HEK293 (cell line): ENCODE data around the gene FLYWCH1.

Experiments
- CTCF ChIA-PET: fragments of 350-600 bp; formaldehyde crosslinking; extraction: SDS; loops from one replicate; lab custom pipeline; 2021; ENCODE audit warnings: antibody characterized with exemption; lab: Yijun Ruan, JAX
- POLR2A ChIA-PET: fragments of 300-600 bp; formaldehyde crosslinking; extraction: SDS; loops from one replicate; lab custom pipeline; 2020; ENCODE audit warnings: antibody characterized with exemption, inconsistent platforms; lab: Yijun Ruan, JAX
- H3K27ac ChIP-seq: fragments of 200-500 bp; sonication (Bioruptor generic); 2 replicates; pipeline ENCODE4 v1.5.1; 2014; ENCODE audit warnings: low read depth, low read length, control low read depth, inconsistent platforms; ENCODE audit errors: extremely low read depth
- H3K36me3 ChIP-seq, 2 experiments: fragments of 200-500 bp in 1 of 2; sonication (Bioruptor generic) in 1 of 2; 1 replicate in 1 of 2; 2 replicates in 1 of 2; pipeline ENCODE4 v1.5.1; 2014 to 2017; ENCODE audit warnings: inconsistent platforms in 2 of 2, low read length in 2 of 2; ENCODE audit not compliant: control insufficient read depth in 2 of 2, insufficient read depth in 1 of 2
- H3K4me1 ChIP-seq: fragments of 200-500 bp; sonication (Bioruptor generic); 2 replicates; pipeline ENCODE4 v1.5.1; 2014; ENCODE audit warnings: mild to moderate bottlenecking, low read length, inconsistent platforms; ENCODE audit not compliant: control insufficient read depth, insufficient read depth
- H3K4me3 ChIP-seq: 2 replicates; pipeline ENCODE4 v1.5.1; 2011; ENCODE audit warnings: low read depth, mild to moderate bottlenecking, control low read depth, low read length, moderate library complexity
- H3K9me3 ChIP-seq: fragments of 200-500 bp; sonication (Bioruptor generic); 2 replicates; pipeline ENCODE4 v1.5.1; 2014; ENCODE audit warnings: low read depth, low read length, inconsistent platforms; ENCODE audit not compliant: control insufficient read depth, insufficient read depth
- BCL11B ChIP-seq: fragments of 450-650 bp; formaldehyde crosslinking; IDR thresholded peaks from 2 replicates; pipeline ENCODE4 v1.5.1; 2016; ENCODE audit warnings: low read depth, missing biosample characterization, missing genetic modification characterization
- CTCF ChIP-seq: fragments of 450-650 bp; formaldehyde crosslinking; IDR thresholded peaks from 2 replicates; pipeline ENCODE4 v1.5.1; 2016; ENCODE audit warnings: missing biosample characterization, missing genetic modification characterization
- EGR2 ChIP-seq: fragments of 450-650 bp; formaldehyde crosslinking; IDR thresholded peaks from 2 replicates; pipeline ENCODE4 v1.5.1; 2016; ENCODE audit warnings: low read depth, missing biosample characterization, missing genetic modification characterization
- KLF8 ChIP-seq: fragments of 450-650 bp; formaldehyde crosslinking; IDR thresholded peaks from 2 replicates; pipeline ENCODE4 v1.5.1; 2016; ENCODE audit warnings: missing biosample characterization, missing genetic modification characterization
- PATZ1 ChIP-seq: fragments of 450-650 bp; formaldehyde crosslinking; IDR thresholded peaks from 2 replicates; pipeline ENCODE4 v1.5.1; 2016; ENCODE audit warnings: missing biosample characterization, missing genetic modification characterization
- ZBTB48 ChIP-seq: fragments of 450-650 bp; formaldehyde crosslinking; IDR thresholded peaks from 2 replicates; pipeline ENCODE4 v1.5.1; 2016; ENCODE audit warnings: missing biosample characterization, missing genetic modification characterization
- ZBTB7A ChIP-seq: fragments of 450-650 bp; formaldehyde crosslinking; IDR thresholded peaks from 2 replicates; pipeline ENCODE4 v1.5.1; 2016; ENCODE audit warnings: low read depth, missing biosample characterization, missing genetic modification characterization
- ZBTB8A ChIP-seq: fragments of 450-650 bp; formaldehyde crosslinking; IDR thresholded peaks from 2 replicates; pipeline ENCODE4 v1.5.1; 2016; ENCODE audit warnings: missing biosample characterization, missing genetic modification characterization
- ZFHX2 ChIP-seq: fragments of 450-650 bp; formaldehyde crosslinking; conservative IDR thresholded peaks from 2 replicates; pipeline ENCODE4 v1.5.1; 2016; ENCODE audit warnings: missing biosample characterization, missing genetic modification characterization
- ZFP37 ChIP-seq: fragments of 450-650 bp; formaldehyde crosslinking; IDR thresholded peaks from 2 replicates; pipeline ENCODE4 v1.5.1; 2016; ENCODE audit warnings: missing biosample characterization, missing genetic modification characterization
- ZNF114 ChIP-seq: fragments of 450-650 bp; formaldehyde crosslinking; IDR thresholded peaks from 2 replicates; pipeline ENCODE4 v1.5.0; 2017; ENCODE audit warnings: missing biosample characterization, missing genetic modification characterization
- ZNF148 ChIP-seq: fragments of 450-650 bp; formaldehyde crosslinking; IDR thresholded peaks from 2 replicates; pipeline ENCODE4 v1.5.0; 2017; ENCODE audit warnings: missing biosample characterization, missing genetic modification characterization, borderline replicate concordance
- ZNF350 ChIP-seq: fragments of 450-650 bp; formaldehyde crosslinking; IDR thresholded peaks from 2 replicates; pipeline ENCODE4 v1.5.0; 2017; ENCODE audit warnings: missing biosample characterization, mild to moderate bottlenecking, missing genetic modification characterization
- ZNF645 ChIP-seq: fragments of 450-650 bp; formaldehyde crosslinking; IDR thresholded peaks from 2 replicates; pipeline ENCODE4; 2016; ENCODE audit warnings: missing biosample characterization, missing genetic modification characterization
- ZSCAN4 ChIP-seq: fragments of 450-650 bp; formaldehyde crosslinking; IDR thresholded peaks from 2 replicates; pipeline ENCODE4 v1.5.1; 2017; ENCODE audit warnings: missing biosample characterization, missing genetic modification characterization
- ZXDB ChIP-seq: fragments of 450-650 bp; formaldehyde crosslinking; IDR thresholded peaks from 2 replicates; pipeline ENCODE4 v1.5.1; 2016; ENCODE audit warnings: missing biosample characterization, missing genetic modification characterization

FLYWCH1 gene

GRCh38 chr16:2964475-2965336, 53.0 kb downstream of the FLYWCH1 start (continued):
- TF ChIP-seq ZBTB48 (tag by site-specific recombination) (0 out of 2 replicates have a peak, but pooled peaks have one; percentile 12), CTCF (tag by site-specific recombination) (peak; percentile 42; the same call in 1 of the 2 replicates), ZBTB8A (peak; percentile 61; the same call in 1 of the 2 replicates), ZFHX2 (tag by site-specific recombination) (peak; percentile 33; the same call in 1 of the 2 replicates), ZSCAN4 (tag by site-specific recombination) (no peak), ZNF645 (tag by site-specific recombination) (0 out of 2 replicates have a peak, but pooled peaks have one; percentile 58), ZXDB (peak; percentile 38), PATZ1 (tag by site-specific recombination) (peak; percentile 98)
- TF ChIP-seq, all 188 proteins: peak for 34

- 0 out of 2 replicates have a peak, but pooled peaks have one; percentile 22 for TF ChIP-seq BCL11B (tag by site-specific recombination)
- no peak for TF ChIP-seq ZNF350
- Histone ChIP-seq H3K4me3 (no peak overlapping the region), H3K4me1 (peaks cover 8% of the 10 kb centered on the region), H3K9me3 (no peaks in the 10 kb centered on the region), H3K36me3 (peaks cover 0 to 7% of the 10 kb centered on the region in 2 experiments; a peak in 1 of 3 replicates), H3K27ac (no peak overlapping the region)
- ChIA-PET POLR2A (no interaction called here), CTCF (interaction anchor here (0.8 kb wide), 1 partner anchor 24 kb away, joined by 3 read pairs; no protein-coding TSS in a partner anchor)
These were observed 54.5 kb downstream of the FLYWCH1 start for GRCh38 chr16:2966043-2966807.

- H3K4me3 ChIP-seq = no peak overlapping the region
- peaks cover 8% of the 10 kb centered on the region for H3K4me1 ChIP-seq
- POLR2A ChIA-PET = no interaction called here
- TF ChIP-seq ZNF148 (tag by site-specific recombination) (no peak), ZBTB8A (no peak), KLF8 (tag by site-specific recombination) (peak; percentile 63; the same call in 1 of the 2 replicates), ZNF114 (tag by site-specific recombination) (no peak), EGR2 (tag by site-specific recombination) (no peak), ZFP37 (tag by site-specific recombination) (no peak), ZBTB7A (tag by site-specific recombination) (no peak)
- no peaks in the 10 kb centered on the region for H3K9me3 ChIP-seq
- CTCF ChIA-PET = no interaction called here
- H3K36me3 ChIP-seq = peaks cover 0 to 13% of the 10 kb centered on the region in 2 experiments; a peak in 1 of 3 replicates
- no peak overlapping the region for H3K27ac ChIP-seq
These were observed 55.1 kb downstream of the FLYWCH1 start for GRCh38 chr16:2966808-2967191.
